NCI-H510A treated with DMSO at 0.1 percent for 48 hours (cell line): ENCODE results near the gene FGD2.
A peak's percentile ranks its signal among the peaks of the same experiment; 100 is the strongest.

Source experiments
- DNase-seq: peaks from one replicate; lab custom pipeline; 2025; lab: John Stamatoyannopoulos, UW

Gene FGD2

GRCh38 chr6:36997811-36998722, 7.4 kb upstream of the FGD2 start:
- DNase-seq = no peak

DNA sequence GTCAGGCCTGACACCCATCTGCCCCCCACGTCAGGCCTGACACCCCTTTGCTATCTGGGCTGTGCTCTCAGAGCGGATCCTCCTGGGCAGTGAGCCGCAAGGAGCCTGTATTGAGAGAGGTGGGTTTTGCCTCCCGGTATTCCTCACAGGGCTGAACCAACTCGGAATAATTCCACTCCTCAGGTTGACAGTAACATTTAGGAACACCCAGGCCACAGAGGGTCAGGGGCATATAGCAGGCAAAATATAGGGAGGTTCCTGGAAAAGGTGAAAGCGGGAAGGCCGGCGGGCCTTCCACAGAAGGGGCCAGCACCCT, 6.8 kb upstream of the FGD2 start:
- DNase-seq = no peak

DNA sequence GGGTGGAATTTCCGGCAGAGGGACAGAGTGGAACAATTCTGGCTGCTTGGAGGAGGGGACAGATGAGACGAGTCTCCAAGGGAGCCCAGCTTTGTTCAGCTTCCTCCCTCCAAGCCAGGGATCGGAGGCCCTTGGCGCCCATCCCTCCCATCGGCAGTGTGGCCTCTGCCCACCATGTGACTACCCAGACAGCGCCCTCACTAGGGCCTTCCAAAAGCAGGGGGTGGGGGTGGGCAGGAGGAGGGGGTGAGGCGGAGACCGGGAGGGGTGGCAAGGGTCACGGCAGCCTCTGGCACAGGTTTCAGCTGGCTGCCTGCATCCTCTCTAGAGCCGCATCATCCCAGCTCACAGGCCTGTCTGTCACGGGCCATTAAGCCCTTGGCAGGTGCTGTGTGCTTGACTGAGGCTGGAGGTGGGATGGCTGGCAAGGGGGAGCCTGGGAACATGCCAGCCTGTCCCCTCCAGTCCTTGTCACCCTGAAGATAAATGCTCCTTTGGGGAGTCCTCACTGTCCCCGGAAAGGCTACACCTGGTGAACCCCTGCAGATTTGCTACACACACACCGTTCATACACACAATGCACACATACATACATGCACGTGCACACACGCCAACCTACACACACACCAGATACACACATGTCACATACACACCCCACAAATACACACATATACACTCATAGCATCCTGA, 6.2 kb upstream of the FGD2 start:
- DNase-seq = peak; percentile 79

DNA sequence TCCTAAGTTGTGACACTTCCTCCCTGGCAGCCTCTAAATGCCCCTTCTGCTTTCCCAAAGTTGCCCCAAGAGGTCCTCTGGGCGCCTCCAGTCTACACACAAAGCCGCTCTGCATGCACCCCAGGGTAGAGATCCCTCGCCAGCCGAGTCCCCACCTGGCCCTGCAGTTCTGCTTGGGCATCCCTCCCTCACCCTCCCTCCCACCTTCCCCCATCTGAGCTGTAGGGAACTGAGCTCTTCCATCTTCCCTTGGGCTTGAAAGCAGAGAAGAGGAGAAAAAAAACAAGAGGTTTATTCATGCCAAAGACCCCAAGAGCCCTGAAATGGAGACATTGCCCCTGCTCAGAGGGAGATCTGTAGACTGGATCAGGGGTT, 5.7 kb upstream of the FGD2 start:
- no peak for DNase-seq

GRCh38 chr6:37004044-37004980, 1.1 kb upstream of the FGD2 start:
- DNase-seq = peak; percentile 36

GRCh38 chr6:37005827-37006567, 542 bp downstream of the FGD2 start:
- no peak for DNase-seq

DNA sequence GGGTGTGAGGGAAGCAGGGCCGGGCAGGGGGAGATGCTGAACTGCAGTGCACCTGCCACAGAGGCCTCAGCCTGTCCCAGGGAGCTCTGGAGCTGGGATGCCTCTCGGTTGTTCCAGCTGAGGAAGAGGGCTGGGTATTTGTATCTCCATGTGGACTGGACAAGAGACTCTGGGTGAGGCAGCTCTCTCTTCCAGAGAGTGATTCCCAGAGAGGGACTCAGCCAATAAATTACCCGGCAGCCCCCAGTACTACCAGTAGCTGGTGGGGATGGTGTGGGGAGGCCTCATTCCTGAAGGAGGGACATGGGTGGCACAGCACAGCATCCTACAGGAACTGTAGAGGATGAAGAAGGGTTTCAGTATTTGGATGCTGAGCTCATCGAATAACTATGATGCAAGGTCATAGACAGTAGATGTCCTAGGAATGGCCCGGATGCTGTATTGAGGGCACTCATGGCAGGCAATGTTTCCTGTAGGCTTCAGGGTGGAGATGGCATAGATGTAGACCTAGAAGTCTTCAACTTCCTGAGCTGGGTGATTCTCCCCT, 1.4 kb downstream of the FGD2 start:
- DNase-seq = no peak

- DNase-seq = no peak
Observed at GRCh38 chr6:37007340-37008043, 2.0 kb downstream of the FGD2 start.

DNA sequence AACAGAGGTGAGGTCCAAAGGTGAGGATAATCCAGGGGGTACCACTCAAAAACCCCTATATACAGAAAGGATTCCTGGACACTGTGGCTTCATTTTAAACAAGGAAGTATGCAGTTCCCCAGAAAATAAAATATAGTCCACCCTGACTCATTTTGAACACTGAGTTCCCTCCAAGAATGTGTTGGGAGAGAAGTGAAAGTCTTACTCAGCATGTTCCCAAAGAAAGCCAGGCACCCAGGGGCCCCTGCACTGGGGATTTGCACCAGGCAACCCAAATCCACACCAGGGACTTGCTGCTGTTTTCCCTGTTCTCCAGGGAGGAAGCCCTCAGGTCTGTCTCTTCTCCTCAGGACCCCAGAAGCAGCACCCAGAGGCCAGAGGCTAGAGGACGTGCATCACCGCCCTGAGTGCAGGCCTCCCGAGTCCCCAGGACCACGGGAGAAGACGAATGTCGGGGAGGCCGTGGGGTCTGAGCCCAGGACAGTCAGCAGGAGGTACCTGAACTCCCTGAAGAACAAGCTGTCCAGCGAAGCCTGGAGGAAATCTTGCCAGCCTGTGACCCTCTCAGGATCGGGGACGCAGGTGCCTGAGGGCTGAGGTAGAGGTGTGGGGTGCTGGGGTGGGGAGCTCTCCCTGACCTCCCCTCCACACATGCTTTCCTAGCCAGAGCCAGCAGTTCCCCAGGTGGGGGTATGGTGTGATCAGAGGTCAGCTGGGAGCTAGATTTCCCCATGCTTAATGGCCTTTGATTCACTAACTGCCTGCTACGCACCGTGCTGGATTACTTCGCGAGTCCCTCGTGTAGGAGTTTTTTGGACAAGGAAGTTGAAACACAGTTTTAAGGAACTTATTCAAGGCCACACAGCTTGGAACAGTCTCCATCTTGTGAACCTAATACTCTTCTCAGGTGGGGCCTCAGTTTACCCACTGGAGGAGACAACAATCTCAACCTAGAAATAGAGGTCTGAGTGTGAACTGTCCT, 3.3 kb downstream of the FGD2 start:
- DNase-seq = no peak

GRCh38 chr6:37010402-37010892, 5.0 kb downstream of the FGD2 start:
- DNase-seq = no peak

- DNase-seq = no peak
Observed at GRCh38 chr6:37011656-37012378, 6.4 kb downstream of the FGD2 start.

DNA sequence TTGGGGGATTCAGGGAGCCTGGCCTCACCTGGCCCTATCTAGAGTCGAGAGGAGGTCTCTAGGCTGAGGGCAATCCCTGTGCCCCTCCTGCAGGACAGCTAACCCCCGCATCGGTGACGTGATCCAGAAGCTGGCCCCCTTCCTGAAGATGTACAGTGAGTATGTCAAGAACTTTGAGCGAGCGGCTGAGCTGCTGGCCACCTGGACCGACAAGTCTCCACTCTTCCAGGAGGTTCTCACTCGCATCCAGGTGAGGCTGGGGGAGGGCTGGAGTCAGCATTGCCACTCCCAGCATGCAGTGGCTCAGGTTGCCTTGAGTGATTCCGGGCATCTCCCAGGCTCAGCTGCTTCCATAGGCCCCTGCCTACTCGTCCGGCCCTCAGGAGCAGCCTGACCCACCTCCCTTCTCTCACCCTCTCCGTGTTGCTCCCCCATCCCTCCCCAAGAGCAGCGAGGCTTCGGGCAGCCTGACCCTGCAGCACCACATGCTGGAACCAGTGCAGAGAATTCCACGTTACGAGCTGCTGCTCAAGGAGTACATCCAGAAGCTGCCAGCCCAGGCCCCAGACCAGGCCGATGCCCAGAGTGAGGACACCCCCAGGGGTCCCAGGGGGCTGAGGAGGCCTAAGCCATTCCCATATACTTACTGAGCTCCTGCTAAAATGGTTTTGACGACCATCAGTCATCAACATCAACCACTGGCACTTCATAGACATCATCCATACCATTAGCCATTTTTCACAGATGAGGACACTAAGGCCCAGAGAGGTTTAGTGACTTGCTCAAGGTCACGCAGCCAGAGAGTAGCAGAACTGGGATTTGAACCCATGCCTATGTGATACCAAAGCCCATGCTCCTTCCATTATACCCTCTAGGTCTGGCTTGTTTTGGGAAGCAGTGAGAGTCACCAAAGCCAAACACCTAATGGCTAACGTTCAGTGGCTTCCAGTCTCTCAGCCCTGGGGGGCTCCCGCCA, 8.3 kb downstream of the FGD2 start:
- DNase-seq = peak; percentile 47

DNA sequence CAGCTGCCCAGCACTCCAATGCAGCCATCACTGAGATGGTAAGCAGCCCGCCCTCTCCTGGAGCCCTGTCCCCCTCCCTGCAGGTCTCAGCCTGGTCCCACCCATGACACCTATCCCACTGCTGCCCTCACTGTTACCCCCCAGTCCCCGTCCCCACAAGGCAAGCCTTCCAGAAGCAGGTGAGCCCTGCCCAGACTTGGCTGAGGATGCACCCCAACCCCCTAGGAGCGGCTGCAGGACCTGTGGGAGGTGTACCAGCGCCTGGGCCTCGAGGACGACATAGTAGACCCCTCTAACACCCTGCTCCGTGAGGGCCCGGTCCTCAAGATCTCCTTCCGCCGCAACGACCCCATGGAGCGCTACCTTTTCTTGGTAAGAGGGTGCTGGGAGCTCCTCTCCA, 9.2 kb downstream of the FGD2 start:
- no peak for DNase-seq

GRCh38 chr6:37015532-37015931, 10.1 kb downstream of the FGD2 start:
- DNase-seq = no peak

DNA sequence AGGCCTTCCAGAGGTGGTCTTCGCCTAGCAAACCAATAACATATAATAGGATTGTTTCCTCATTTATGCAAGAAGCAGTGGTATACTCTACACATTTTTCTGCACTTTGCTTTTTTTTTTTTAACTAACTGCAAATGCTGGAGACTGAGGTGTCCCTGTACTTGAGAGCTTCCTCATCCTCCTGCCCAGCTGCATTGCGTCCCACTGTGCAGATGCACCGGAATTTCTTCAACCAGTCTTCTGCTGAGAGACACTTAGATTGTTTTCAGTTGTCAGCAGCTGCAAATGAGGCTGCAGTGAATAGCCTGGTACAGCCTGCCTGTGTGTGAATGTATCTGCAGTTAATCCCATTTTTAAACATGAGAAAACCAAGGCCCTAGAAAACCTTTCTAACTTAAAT, 11.5 kb downstream of the FGD2 start:
- DNase-seq = no peak

- no peak for DNase-seq
Observed at GRCh38 chr6:37017606-37018197, 12.2 kb downstream of the FGD2 start.
